ENCODE measurements around the gene NOL4L.

NOL4L gene

DNA sequence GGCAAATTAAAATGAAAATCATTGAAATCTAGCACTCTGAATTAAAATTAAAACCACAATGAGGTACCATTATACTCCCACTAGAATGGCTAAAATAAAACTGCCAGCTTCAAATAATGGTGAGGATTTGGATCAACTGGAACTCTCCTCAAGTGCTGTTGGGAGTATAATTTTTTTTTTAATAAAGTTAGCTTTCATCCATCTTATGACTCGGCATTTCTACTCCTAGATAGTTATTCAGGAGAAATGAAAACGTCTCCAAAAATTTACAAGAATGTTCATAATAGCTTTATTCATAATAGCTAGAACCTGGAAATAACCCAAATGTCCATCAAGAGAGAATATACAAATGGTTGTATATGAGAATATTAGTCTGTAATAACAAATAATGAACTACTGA lies 163.8 kb downstream of the NOL4L start:
- no peak for DNase-seq (ENCODE audit: low read depth)

DNA sequence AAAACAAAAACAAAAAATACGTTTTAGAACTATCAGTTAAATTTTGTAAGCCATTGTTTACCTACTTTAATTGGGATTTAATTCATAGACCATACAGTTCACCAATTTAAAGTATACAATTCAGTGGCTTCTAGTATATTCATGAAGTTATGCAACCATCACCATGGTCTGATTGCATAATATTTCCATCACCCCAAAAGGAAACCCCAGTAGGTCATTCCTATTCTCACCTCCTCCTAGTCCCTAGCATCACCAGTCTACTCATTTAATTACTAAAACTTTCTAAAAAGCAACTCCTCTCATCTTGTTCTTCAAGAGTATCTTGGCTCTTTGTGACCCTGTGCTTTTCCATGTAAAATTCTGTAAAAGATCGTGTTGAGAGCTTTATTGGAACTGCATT lies 166.8 kb downstream of the NOL4L start:
- no peak for DNase-seq (ENCODE audit: low read depth)

DNA sequence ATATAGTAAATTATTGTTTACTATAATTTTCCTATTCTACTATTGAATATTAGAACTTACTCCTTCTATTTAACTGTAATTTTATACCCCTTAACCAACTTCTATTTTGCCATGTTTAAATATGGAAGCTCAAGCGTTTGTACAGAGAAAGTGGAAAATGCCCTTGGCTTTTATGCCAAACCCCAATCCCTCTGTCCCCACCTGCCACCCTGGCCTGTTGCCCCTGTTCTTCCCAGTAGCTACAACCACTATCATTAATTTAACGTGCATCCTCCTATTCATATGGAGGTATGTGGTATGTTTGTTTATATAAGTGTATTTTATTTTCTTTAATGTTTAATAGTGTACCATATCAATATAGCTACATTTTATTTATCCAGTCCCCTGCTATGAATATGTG lies 168.9 kb downstream of the NOL4L start:
- no peak for DNase-seq (ENCODE audit: low read depth)

DNA sequence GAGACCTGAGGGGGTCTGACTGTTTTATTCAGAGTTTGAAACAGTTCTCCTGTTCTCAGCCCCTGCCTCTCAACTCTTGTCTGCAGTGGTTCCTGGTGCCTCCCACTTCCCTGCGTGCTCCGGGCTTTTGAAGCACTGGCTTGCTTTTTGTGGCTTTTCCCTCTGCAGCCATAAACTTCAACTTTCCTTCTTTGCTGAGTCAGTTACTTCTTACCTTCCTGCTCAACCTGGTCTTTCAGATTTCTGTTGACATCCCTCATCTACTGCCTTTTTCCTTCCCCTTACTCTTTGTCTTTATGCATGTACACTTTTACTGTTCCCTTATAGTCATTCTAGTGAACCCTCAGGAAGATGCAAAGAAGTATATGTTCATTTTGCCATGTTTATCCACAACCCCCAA lies 169.6 kb downstream of the NOL4L start:
- no peak for DNase-seq (ENCODE audit: low read depth)

DNA sequence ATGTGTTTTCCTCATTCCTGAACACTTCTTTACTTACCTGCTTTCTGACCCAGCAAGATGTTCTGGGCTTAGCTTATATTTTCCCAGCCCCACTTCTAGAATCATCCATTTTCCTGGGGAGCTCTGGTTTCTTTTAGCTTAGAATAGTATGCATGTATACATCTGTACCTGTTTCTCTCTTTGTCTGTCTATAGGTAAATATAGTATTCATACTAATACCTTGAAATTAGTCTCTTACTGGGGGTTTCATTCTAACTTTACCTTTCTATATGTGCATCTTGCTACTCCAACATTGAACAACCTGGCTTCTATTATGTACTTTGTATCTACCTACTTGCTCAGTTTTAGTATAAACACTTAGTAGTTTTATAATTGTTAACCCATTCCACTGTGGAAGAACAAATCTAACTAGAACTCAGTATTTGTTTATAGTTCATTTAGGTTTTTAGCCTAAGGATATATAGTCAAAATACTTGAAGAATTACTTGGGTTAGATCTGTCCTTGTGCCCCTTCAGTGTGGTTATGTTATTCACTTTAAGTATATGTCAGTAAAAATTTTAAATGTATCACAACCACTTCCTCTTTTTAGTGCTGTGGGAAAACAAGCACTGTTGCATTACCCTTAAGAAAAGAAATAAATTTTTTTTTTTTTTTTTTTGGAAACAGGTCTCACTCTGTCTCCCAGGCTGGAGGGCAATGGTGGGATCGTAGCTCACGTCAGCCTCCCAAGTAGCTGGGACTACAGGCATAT lies 173.0 kb downstream of the NOL4L start:
- DNase-seq (ENCODE audit: low read depth): no peak

DNA sequence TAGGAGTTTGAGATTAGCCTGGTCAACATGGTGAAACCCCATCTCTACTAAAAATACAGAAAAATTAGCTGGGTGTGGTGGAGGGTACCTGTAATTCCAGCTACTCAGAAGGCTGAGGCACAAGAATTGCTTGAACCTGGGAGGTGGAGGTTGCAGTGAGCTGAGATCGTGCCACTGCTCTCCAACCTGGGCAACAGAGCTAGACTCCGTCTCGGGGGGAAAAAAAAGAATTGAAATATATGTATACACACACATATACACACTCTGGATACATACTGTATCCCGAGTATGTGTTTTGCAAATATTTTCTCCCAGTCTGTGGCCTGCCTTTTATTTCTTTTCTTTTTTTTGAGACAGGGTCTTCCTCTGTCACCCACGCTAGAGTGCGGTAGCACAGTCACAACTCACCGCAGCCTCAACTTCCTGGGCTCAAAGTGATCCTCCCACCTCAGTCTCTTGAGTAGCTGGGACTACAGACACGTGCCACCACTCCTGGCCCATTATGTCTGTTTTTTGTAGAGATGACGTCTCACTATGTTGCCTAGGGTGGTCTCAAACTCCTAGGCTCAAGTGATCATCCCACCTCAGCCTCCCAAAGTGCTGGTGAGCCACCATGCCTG lies 177.9 kb downstream of the NOL4L start:
- DNase-seq (ENCODE audit: low read depth): peak; percentile 27

DNA sequence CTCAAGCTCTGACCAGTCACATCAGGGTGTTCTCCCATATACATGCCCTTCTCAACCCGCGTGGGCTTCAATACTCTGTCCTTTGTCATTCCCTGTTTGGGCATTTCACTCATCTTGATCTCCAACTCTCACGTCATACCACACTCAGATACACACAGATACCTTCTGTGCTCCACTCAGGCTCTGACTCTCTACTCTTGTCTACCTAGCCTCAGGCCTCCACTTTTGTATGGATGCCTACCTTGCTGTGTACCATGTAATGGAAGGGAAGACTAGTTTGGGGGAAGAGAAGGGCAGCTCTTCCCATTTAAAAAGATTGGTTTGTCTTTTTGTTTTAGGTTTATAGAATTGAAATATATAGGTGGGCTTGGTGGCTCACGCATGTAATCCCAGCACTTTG lies 178.4 kb downstream of the NOL4L start:
- no peak for DNase-seq (ENCODE audit: low read depth)

DNA sequence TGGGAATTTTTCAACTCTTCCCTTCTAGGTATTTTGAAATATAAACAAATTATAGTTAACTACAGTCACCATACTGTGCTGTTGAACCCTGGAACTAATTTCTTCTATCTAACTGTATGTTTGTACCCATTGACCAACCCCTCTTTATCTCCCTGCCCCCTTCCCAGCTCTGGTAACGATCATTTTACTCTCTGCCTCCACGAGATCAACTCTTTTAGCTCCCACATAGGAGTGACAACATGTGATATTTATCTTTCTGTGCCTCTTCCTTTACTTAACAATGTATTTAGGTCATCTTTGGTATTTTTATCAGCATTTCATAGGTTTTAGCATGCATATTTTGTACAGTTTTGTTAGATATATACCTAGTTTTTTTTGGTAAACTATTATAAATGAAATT lies 181.1 kb downstream of the NOL4L start:
- DNase-seq (ENCODE audit: low read depth): no peak

DNA sequence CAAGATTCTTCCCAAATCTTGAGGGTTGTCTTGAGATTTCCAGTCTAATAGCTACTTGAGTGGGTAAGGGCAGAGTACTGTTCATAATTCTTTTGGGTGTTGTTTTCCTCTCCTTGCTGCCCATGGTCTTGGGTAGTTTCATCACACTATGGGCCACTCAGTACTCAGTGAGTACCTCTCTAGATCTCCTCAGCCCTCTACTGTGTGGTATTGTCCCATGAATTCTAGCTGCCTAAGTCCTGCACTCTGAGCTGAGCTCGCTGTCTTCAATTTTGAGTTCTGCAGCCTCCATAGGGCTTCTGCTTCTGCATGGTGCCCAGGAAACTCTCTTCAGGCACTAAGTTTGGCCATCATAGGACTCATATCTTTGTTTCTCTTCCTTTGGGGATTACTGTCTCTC lies 184.7 kb downstream of the NOL4L start:
- no peak for DNase-seq (ENCODE audit: low read depth)

DNA sequence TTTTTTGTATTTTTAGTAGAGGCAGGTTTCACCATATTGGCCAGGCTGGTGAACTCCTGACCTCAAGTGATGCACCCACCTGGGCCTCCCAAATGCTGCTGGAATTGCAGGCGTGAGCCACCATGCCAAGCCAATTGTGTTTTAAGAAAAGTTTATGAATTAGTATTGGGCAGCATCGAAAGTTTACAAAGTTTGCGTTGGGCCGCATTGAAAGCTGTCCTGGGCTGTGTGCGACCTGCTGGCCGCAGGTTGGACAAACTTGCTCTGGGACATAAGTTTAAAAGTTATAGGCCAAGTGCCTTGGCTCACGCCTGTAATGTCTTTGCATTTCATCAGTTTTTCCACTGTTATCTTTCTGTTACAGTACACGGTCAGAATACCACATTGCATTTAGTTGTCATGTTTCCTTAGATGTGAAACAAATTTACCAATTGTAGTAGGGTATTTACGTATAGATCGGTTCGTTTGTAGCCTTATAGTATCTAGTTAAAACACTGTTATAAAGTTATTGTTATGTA lies 187.5 kb downstream of the NOL4L start:
- DNase-seq (ENCODE audit: low read depth): no peak

DNA sequence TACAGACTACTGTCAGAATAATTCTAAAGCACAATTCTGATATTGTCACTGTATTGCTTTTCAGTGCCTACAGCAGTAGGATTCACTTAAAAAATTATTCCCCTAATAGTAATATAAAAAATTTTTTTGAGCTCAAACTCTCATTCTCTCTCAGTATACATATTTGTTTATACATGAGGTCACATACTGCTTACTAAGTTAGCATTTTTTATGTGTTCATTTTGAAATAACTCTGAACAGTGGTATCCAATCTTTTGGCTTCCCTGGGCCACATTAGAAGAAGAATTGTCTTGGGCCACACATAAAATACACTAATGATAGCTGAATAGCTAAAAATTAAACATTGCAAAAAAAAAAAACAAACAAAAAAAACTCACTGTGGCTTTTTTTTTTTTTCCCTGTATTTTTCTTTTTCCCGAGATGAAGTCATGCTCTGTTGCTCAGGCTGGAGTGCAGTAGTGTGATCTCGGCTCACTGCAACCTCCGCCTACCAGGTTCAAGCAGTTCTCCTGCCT lies 188.4 kb downstream of the NOL4L start:
- no peak for DNase-seq (ENCODE audit: low read depth)

DNA sequence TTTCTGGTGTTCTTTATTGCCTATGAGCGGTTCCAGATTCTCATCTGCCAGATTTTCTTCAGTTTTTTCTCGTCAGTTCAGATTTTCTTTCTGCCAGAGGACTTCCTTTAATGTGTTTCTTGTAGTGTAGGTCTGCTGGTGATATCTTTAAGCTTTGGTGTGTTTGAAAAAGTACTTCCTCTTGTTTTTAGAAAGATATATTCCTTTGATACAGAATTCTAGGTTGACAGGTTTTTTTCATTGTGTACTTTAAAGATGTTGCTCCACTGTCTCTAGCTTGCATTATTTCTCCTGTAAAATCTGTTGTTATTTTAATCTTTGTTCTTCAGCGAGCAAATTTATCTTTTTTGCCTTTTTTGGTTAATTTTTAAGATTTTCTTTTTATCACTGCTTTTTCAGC lies 190.1 kb downstream of the NOL4L start:
- no peak for DNase-seq (ENCODE audit: low read depth)
